ENCODE results near the gene MTSS2.
A peak's percentile ranks its signal among the peaks of the same experiment; 100 is the strongest.

The MTSS2 gene

GRCh38 chr16:70713342-70713741 lies 27.5 kb upstream of the MTSS2 start:
- H3K27ac ChIP-seq = peak overlapping the region; percentile 91 to 96
- peaks cover 0 to 63% (median 49%) of the 10 kb centered on the region in 4 donors for H3K4me1 ChIP-seq
- no peak for TF ChIP-seq CTCF (IDR thresholded peaks at IDR 0.05)
- H3K36me3 ChIP-seq = no peaks in the 10 kb centered on the region
- intact Hi-C loops (cut with DNase I; ENCODE audit: low total_unique reads) = no loop called here
- no peaks in the 10 kb centered on the region for H3K9me3 ChIP-seq
- DNase-seq = no peak
- no peak overlapping the region for H3K4me3 ChIP-seq
- H3K27me3 ChIP-seq = no peaks in the 10 kb centered on the region

- Histone ChIP-seq H3K4me3 (no peak overlapping the region), H3K9me3 (no peaks in the 10 kb centered on the region), H3K27ac (peak overlapping the region; percentile 91 to 96), H3K36me3 (no peaks in the 10 kb centered on the region), H3K27me3 (no peaks in the 10 kb centered on the region), H3K4me1 (peaks cover 0 to 66% (median 52%) of the 10 kb centered on the region in 4 donors)
- no peak for TF ChIP-seq CTCF (IDR thresholded peaks at IDR 0.05)
- intact Hi-C loops (cut with DNase I; ENCODE audit: low total_unique reads) = no loop called here
- DNase-seq = no peak
Observed at GRCh38 chr16:70712942-70713341, 27.1 kb upstream of the MTSS2 start.

- TF ChIP-seq CTCF (IDR thresholded peaks at IDR 0.05) = no peak
- H3K27me3 ChIP-seq = no peaks in the 10 kb centered on the region
- H3K27ac ChIP-seq = peak overlapping the region in 1 of 2 donors; percentile 5
Observed at GRCh38 chr16:70712359-70712758, 26.5 kb upstream of the MTSS2 start.

GRCh38 chr16:70711211-70712031 lies 25.6 kb upstream of the MTSS2 start:
- Histone ChIP-seq H3K4me3 (no peak overlapping the region), H3K9me3 (no peaks in the 10 kb centered on the region), H3K27ac (no peak overlapping the region), H3K4me1 (peaks cover 4 to 76% (median 63%) of the 10 kb centered on the region in 4 donors), H3K36me3 (no peaks in the 10 kb centered on the region), H3K27me3 (no peaks in the 10 kb centered on the region)
- DNase-seq = no peak
- TF ChIP-seq CTCF (IDR thresholded peaks at IDR 0.05) = no peak
- intact Hi-C loops (cut with DNase I; ENCODE audit: low total_unique reads) = no loop called here

More at GRCh38 chr16:70712359-70712758, 26.5 kb upstream of the MTSS2 start:
- Histone ChIP-seq H3K4me1 (peaks cover 0 to 71% (median 58%) of the 10 kb centered on the region in 4 donors), H3K4me3 (no peak overlapping the region), H3K36me3 (no peaks in the 10 kb centered on the region), H3K9me3 (no peaks in the 10 kb centered on the region)
- intact Hi-C loops (cut with DNase I; ENCODE audit: low total_unique reads) = no loop called here
- no peak for DNase-seq

- Histone ChIP-seq H3K4me3 (no peak overlapping the region), H3K36me3 (no peaks in the 10 kb centered on the region), H3K4me1 (peaks cover 4 to 76% (median 64%) of the 10 kb centered on the region in 4 donors), H3K9me3 (no peaks in the 10 kb centered on the region), H3K27me3 (no peaks in the 10 kb centered on the region), H3K27ac (peak overlapping the region; percentile 51 to 100)
- no peak for DNase-seq
- intact Hi-C loops (cut with DNase I; ENCODE audit: low total_unique reads) = no loop called here
- no peak for TF ChIP-seq CTCF (IDR thresholded peaks at IDR 0.05)
Observed at GRCh38 chr16:70710422-70711210, 24.8 kb upstream of the MTSS2 start.
